Tibial nerve (tissue), 4 donors: ENCODE measurements around the gene MAP4K2. TPM values are rescaled to one million over a fixed set of nuclear protein-coding genes. Genes with fewer than 3 reads are reported as not detected.

Experiments
- DNase-seq, 2 donors: peaks; one replicate each; pipeline ENCODE4 v3.0.0-alpha.2; 2019; ENCODE audit warnings: low spot score in 2 of 2
- H3K27ac ChIP-seq, 4 donors: fragments of 200-600 bp; sonication (generic) in 3 of 4; one replicate each; pipeline ENCODE4 v1.5.1; 2017 to 2019; ENCODE audit warnings: mild to moderate bottlenecking in 1 of 4
- H3K27me3 ChIP-seq, 2 donors: fragments of 200-600 bp; sonication (generic) in 1 of 2; one replicate each; pipeline versions ENCODE4 v1.5.1 to v1.6.0; 2017 to 2019
- H3K36me3 ChIP-seq, 3 donors: fragments of 200-600 bp; sonication (generic); one replicate each; pipeline ENCODE4 v1.5.1; 2018 to 2019
- H3K4me1 ChIP-seq, 4 donors: fragments of 200-600 bp; sonication (generic) in 3 of 4; one replicate each; pipeline ENCODE4 v1.5.1; 2017 to 2019
- H3K4me3 ChIP-seq, 4 donors: fragments of 200-600 bp; sonication (generic) in 3 of 4; one replicate each; pipeline ENCODE4 v1.5.1; 2017 to 2019; ENCODE audit warnings: mild to moderate bottlenecking in 1 of 4, moderate library complexity in 1 of 4
- H3K9me3 ChIP-seq, 4 donors: fragments of 200-600 bp; sonication (generic) in 3 of 4; one replicate each; pipeline ENCODE4 v1.5.1; 2017 to 2019
- CTCF ChIP-seq, 5 experiments: fragments of 200-600 bp in 3 of 5; fragments of 450-650 bp in 2 of 5; sonication (generic) in 3 of 5; IDR thresholded peaks; one replicate each; pipeline ENCODE4 v1.5.1; 2016 to 2019; ENCODE audit warnings: antibody characterized with exemption in 5 of 5, mild to moderate bottlenecking in 3 of 5, moderate library complexity in 2 of 5
- EP300 ChIP-seq, 2 donors: sonication (generic); formaldehyde crosslinking; IDR thresholded peaks; one replicate each; pipeline ENCODE4 v1.6.1; 2017; ENCODE audit warnings: antibody characterized with exemption in 2 of 2, mild to moderate bottlenecking in 1 of 2
- POLR2A ChIP-seq, 2 donors: fragments of 450-650 bp; IDR thresholded peaks; one replicate each; pipeline ENCODE4 v1.6.1; 2017; ENCODE audit warnings: antibody characterized with exemption in 2 of 2, mild to moderate bottlenecking in 2 of 2, moderate library complexity in 2 of 2
- WGBS, 2 donors: methylation state at CpG; one replicate each; pipeline ENCODE4 v1.1.5; 2018; 5-methylcytosine and 5-hydroxymethylcytosine counted together
- total RNA-seq, 4 donors: library from RNA; depleted of rRNA; stranded (reverse); fragments of >200 nt; gene quantifications; one replicate each; pipeline ENCODE4 v1.1.0, GENCODE V29; 2016

Gene MAP4K2
- total RNA-seq, 4 donors from 2014 or later = 10.6 to 22.2 (median 13.5) TPM

- peaks cover 0 to 52% (median 34%) of the 10 kb centered on the region in 4 donors for H3K4me1 ChIP-seq
- WGBS, 2 donors = 1 to 2% methylated on average over 32 of the region's 58 CpGs
- peaks cover 0 to 37% of the 10 kb centered on the region in 2 donors for H3K27me3 ChIP-seq
- peak overlapping the region; percentile 35 to 72 (median 56) for H3K4me3 ChIP-seq
- TF ChIP-seq CTCF (IDR thresholded peaks at IDR 0.05) = peak; percentile 70 to 86 (median 80)
- no peak for TF ChIP-seq EP300 (IDR thresholded peaks at IDR 0.05)
- H3K36me3 ChIP-seq = peaks cover 0 to 15% (median 0%) of the 10 kb centered on the region in 3 donors
- H3K27ac ChIP-seq = peak overlapping the region; percentile 66 to 89 (median 86)
- no peaks in the 10 kb centered on the region for H3K9me3 ChIP-seq
- peak; percentile 57 to 64 for DNase-seq
These were observed 60.0 kb downstream of the MAP4K2 start for GRCh38 chr11:64742889-64743590.

GRCh38 chr11:64742087-64742888 lies 60.7 kb downstream of the MAP4K2 start:
- no peaks in the 10 kb centered on the region for H3K9me3 ChIP-seq
- peaks cover 0 to 52% (median 34%) of the 10 kb centered on the region in 4 donors for H3K4me1 ChIP-seq
- peaks cover 0 to 15% (median 0%) of the 10 kb centered on the region in 3 donors for H3K36me3 ChIP-seq
- 8 to 10% methylated on average over 42 to 45 of the region's 54 CpGs for WGBS, 2 donors
- peak overlapping the region; percentile 35 to 72 (median 56) for H3K4me3 ChIP-seq
- DNase-seq = no peak
- TF ChIP-seq CTCF (IDR thresholded peaks at IDR 0.05) = no peak
- peak in 1 of 2 donors; percentile 6 for TF ChIP-seq POLR2A (IDR thresholded peaks at IDR 0.05)
- TF ChIP-seq EP300 (IDR thresholded peaks at IDR 0.05) = no peak
- peaks cover 0 to 37% of the 10 kb centered on the region in 2 donors for H3K27me3 ChIP-seq
- peak overlapping the region in 3 of 4 donors; percentile 85 to 89 (median 88) for H3K27ac ChIP-seq

GRCh38 chr11:64741375-64742086 lies 61.5 kb downstream of the MAP4K2 start:
- H3K36me3 ChIP-seq = peaks cover 0 to 15% (median 4%) of the 10 kb centered on the region in 3 donors
- H3K4me3 ChIP-seq = peak overlapping the region; percentile 35 to 72 (median 56)
- peaks cover 0 to 37% of the 10 kb centered on the region in 2 donors for H3K27me3 ChIP-seq
- H3K4me1 ChIP-seq = peaks cover 0 to 52% (median 34%) of the 10 kb centered on the region in 4 donors
- TF ChIP-seq CTCF (IDR thresholded peaks at IDR 0.05) (no peak), EP300 (IDR thresholded peaks at IDR 0.05) (no peak), POLR2A (IDR thresholded peaks at IDR 0.05) (no peak)
- DNase-seq = no peak
- no peaks in the 10 kb centered on the region for H3K9me3 ChIP-seq
- H3K27ac ChIP-seq = peak overlapping the region in 3 of 4 donors; percentile 45 to 88 (median 85)
- 44 to 50% methylated on average over 23 to 24 of the region's 24 CpGs for WGBS, 2 donors

- TF ChIP-seq CTCF (IDR thresholded peaks at IDR 0.05) (no peak), EP300 (IDR thresholded peaks at IDR 0.05) (no peak), POLR2A (IDR thresholded peaks at IDR 0.05) (no peak)
- Histone ChIP-seq H3K9me3 (no peaks in the 10 kb centered on the region), H3K27me3 (peaks cover 0 to 30% of the 10 kb centered on the region in 2 donors), H3K4me3 (no peak overlapping the region), H3K4me1 (peaks cover 0 to 36% (median 21%) of the 10 kb centered on the region in 4 donors), H3K36me3 (peaks cover 0 to 25% (median 7%) of the 10 kb centered on the region in 3 donors), H3K27ac (no peak overlapping the region)
- DNase-seq = no peak
- WGBS, 2 donors = 83 to 93% methylated on average over 12 of the region's 12 CpGs
These were observed 63.1 kb downstream of the MAP4K2 start for GRCh38 chr11:64739871-64740270.
